Measurements from ENCODE around the gene ACOX1.

- TF ChIP-seq POLR2A (IDR thresholded peaks at IDR 0.05): peak; percentile 35 to 80
- peak; percentile 97 to 100 (median 99) for TF ChIP-seq CTCF (IDR thresholded peaks at IDR 0.05)
- peak; percentile 67 to 88 for TF ChIP-seq EP300 (IDR thresholded peaks at IDR 0.05)
These were observed 74.0 kb downstream of the ACOX1 start, which contains the start of gene MRPL38 for GRCh38 chr17:75904749-75905521.
